Ovary (tissue), 9 donors: ENCODE measurements around the gene GPR137. TPM values are rescaled to one million over a fixed set of nuclear protein-coding genes. Genes with fewer than 3 reads are reported as not detected.

ENCODE experiments used
- DNase-seq, 5 donors: peaks; one replicate each; pipeline ENCODE4 v3.0.0-alpha.2; 2019 to 2020
- H3K27ac ChIP-seq, 2 donors: fragments of 200-600 bp; one replicate each; pipeline versions ENCODE4 v1.5.1 to v1.8.0; 2019 to 2022
- H3K27me3 ChIP-seq: fragments of 200-600 bp; one replicate; pipeline ENCODE4 v1.8.0; 2022
- H3K36me3 ChIP-seq: fragments of 200-600 bp; sonication (generic); one replicate; pipeline ENCODE4 v1.5.1; 2019
- H3K4me1 ChIP-seq: one replicate; pipeline ENCODE4 v1.8.1; 2013; ENCODE audit warnings: mild to moderate bottlenecking, moderate library complexity; ENCODE audit not compliant: insufficient read depth
- H3K4me3 ChIP-seq: fragments of 200-600 bp; sonication (generic); one replicate; pipeline ENCODE4 v1.5.1; 2017
- H3K9me3 ChIP-seq, 2 donors: fragments of 200-600 bp in 1 of 2; sonication (generic) in 1 of 2; one replicate each; pipeline versions ENCODE4 v1.5.1 to v1.8.1; 2013 to 2019; ENCODE audit warnings: mild to moderate bottlenecking in 1 of 2, moderate library complexity in 1 of 2
- CTCF ChIP-seq, 3 donors: fragments of 450-650 bp in 2 of 3; fragments of 200-600 bp in 1 of 3; IDR thresholded peaks; one replicate each; pipeline versions ENCODE4 v1.5.1 to v1.8.0; 2016 to 2022; ENCODE audit warnings: antibody characterized with exemption in 3 of 3, mild to moderate bottlenecking in 1 of 3
- EP300 ChIP-seq: sonication (generic); formaldehyde crosslinking; IDR thresholded peaks from one replicate; pipeline ENCODE4 v1.6.1; 2017; ENCODE audit warnings: antibody characterized with exemption
- POLR2A ChIP-seq: fragments of 450-650 bp; IDR thresholded peaks from one replicate; pipeline ENCODE4 v1.6.1; 2017; ENCODE audit warnings: antibody characterized with exemption, mild to moderate bottlenecking, moderate library complexity
- WGBS, 3 donors: extraction: QIAGEN DNeasy Blood & Tissue Kit in 1 of 3; methylation state at CpG; one replicate each; pipeline versions ENCODE4 v1.1.5 to v1.1.7; 2013 to 2017; 5-methylcytosine and 5-hydroxymethylcytosine counted together
- intact Hi-C, 4 donors: fragments of 100-400 bp; cut with DNase I; formaldehyde crosslinking; loops; one replicate each; pipeline versions ENCODE4 v1.11.0 to v1.15.1; 2022 to 2023
- polyA plus RNA-seq, 2 donors: library from polyadenylated mRNA; stranded (reverse); fragments of 200-250 nt in 1 of 2; fragments of 350-450 nt in 1 of 2; fragmentation: Illumina TruSeq in 1 of 2; extraction: RNeasy Lipid Tissue Mini Kit (QIAGEN cat#74804) in 1 of 2; gene quantifications; one replicate each; pipeline ENCODE4 v1.2.3, GENCODE V29; 2013 to 2014
- total RNA-seq, 7 donors: library from RNA; depleted of rRNA in 2 of 7; stranded (reverse); fragments of >200 nt in 2 of 7; fragmentation: NEBNext Ultra II Directional in 3 of 7; extraction: Animal tissue kit (Norgen Biotek cat#: 25700) in 3 of 7; gene quantifications; one replicate each; pipeline versions ENCODE4 v1.1.0 to v1.2.4, GENCODE V29; 2016 to 2023
- donor health status: DM: no; HTN: no; CAD: no; lungs with moderate emphysema.
- donor health status: DM: no; HTN: no; CAD: no.
- donor health status: Bipolar disorder and iron deficiency.
- donor health status: DM: yes; HTN: yes; CAD: no.
- donor health status: DM: no; HTN: no; CAD: no.
- donor health status: DM: yes; HTN: yes; CAD: no.

GPR137 gene
- total and polyA plus RNA-seq, 9 donors: 3.1 to 30.9 (median 23.2) TPM

GRCh38 chr11:64281957-64282770 is 3.5 kb upstream of the GPR137 start:
- no peaks in the 10 kb centered on the region for H3K9me3 ChIP-seq
- peaks cover 11% of the 10 kb centered on the region for H3K4me1 ChIP-seq
- no peak overlapping the region for H3K4me3 ChIP-seq
- TF ChIP-seq POLR2A (no peak), CTCF (IDR thresholded peaks at IDR 0.05) (no peak), EP300 (no peak)
- peak in 2 of 5 donors; percentile 15 to 16 for DNase-seq
- WGBS, 3 donors: 93 to 95% (median 93%) methylated on average over 22 of the region's 22 CpGs
- intact Hi-C loops: loop anchor here in 1 of 4 donors (10.0 kb wide), 1 partner anchor 1783 kb away; no protein-coding TSS in a partner anchor
- no peaks in the 10 kb centered on the region for H3K36me3 ChIP-seq
- no peaks in the 10 kb centered on the region for H3K27me3 ChIP-seq
- no peak overlapping the region for H3K27ac ChIP-seq

GRCh38 chr11:64283092-64283491 is 2.6 kb upstream of the GPR137 start:
- Histone ChIP-seq H3K27me3 (no peaks in the 10 kb centered on the region), H3K4me1 (peaks cover 11% of the 10 kb centered on the region), H3K27ac (no peak overlapping the region), H3K36me3 (no peaks in the 10 kb centered on the region), H3K9me3 (no peaks in the 10 kb centered on the region), H3K4me3 (no peak overlapping the region)
- 86 to 89% (median 87%) methylated on average over 3 of the region's 3 CpGs for WGBS, 3 donors
- intact Hi-C loops: loop anchor here in 1 of 4 donors (10.0 kb wide), 1 partner anchor 1782 kb away; no protein-coding TSS in a partner anchor
- no peak for TF ChIP-seq EP300
- no peak for TF ChIP-seq POLR2A
- TF ChIP-seq CTCF (IDR thresholded peaks at IDR 0.05): no peak
- DNase-seq: peak in 1 of 5 donors; percentile 25

GRCh38 chr11:64284048-64284961 is 1.3 kb upstream of the GPR137 start, which contains the start of gene BAD:
TSS of gene BAD (minus strand) at chr11:64284665. CDS start at chr11:64284368, 297 bp downstream.
- Histone ChIP-seq H3K27ac (peak within 1 kb of the TSS; percentile 83 to 96), H3K4me3 (peak within 1 kb of the TSS; percentile 82), H3K27me3 (no peaks in the 10 kb centered on the region), H3K36me3 (no peaks in the 10 kb centered on the region), H3K4me1 (peaks cover 11% of the 10 kb centered on the region), H3K9me3 (no peaks in the 10 kb centered on the region)
- intact Hi-C loops: loop anchor here in 2 of 4 donors (2.0 to 10.0 kb wide), 3 partner anchors 14 to 1780 kb away; partner anchors contain the start of gene ESRRA (in 1 of the 2)
- 2 to 7% (median 2%) methylated on average over 19 to 44 of the region's 44 CpGs for WGBS, 3 donors
- peak; percentile 94 to 98 (median 96) for DNase-seq
- TF ChIP-seq CTCF (IDR thresholded peaks at IDR 0.05) (no peak), POLR2A (peak; percentile 69)
